ENCODE results near the gene NCEH1.

DNA sequence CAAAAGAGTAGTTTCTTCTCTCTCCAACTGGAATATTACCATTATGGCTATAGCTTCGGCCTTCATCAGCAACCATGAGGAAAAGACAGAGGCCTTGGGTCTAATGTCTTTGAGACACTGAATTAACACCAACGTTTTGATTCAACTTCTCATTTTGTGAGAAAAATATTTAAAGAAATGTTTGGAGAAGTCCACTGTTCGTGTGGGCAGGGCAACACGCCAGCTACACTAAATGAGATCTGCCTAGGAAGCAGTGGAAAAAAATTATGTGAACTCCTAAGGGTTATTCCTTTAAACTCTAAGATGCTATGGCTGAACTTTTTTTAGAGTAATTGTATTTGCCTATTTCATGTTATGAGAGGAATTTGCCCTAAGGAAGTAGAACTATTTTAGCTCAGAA is 41.8 kb downstream of the NCEH1 start:
- TF ChIP-seq CTCF (conservative IDR thresholded peaks at IDR 0.05; ENCODE audit: low read depth, low read length) (no peak), FOS (IDR thresholded peaks at IDR 0.05; ENCODE audit: low read depth, low read length) (no peak), SMC3 (IDR thresholded peaks at IDR 0.05; ENCODE audit: low read depth, low read length) (no peak), POLR2A (IDR thresholded peaks at IDR 0.05; ENCODE audit: low read depth, low read length) (no peak), MXI1 (IDR thresholded peaks at IDR 0.05; ENCODE audit: borderline replicate concordance, low read depth, low read length) (no peak), CEBPB (IDR thresholded peaks at IDR 0.05; ENCODE audit: low read depth, low read length) (no peak)
- TF ChIP-seq, protein P1, sequence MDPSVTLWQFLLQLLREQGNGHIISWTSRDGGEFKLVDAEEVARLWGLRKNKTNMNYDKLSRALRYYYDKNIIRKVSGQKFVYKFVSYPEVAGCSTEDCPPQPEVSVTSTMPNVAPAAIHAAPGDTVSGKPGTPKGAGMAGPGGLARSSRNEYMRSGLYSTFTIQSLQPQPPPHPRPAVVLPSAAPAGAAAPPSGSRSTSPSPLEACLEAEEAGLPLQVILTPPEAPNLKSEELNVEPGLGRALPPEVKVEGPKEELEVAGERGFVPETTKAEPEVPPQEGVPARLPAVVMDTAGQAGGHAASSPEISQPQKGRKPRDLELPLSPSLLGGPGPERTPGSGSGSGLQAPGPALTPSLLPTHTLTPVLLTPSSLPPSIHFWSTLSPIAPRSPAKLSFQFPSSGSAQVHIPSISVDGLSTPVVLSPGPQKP (IDR thresholded peaks at IDR 0.05; ENCODE audit: borderline replicate concordance, low read depth, low read length) = no peak

All from IMR-90 (cell line).